ENCODE measurements around the gene C1orf116.
A peak's percentile ranks its signal among the peaks of the same experiment; 100 is the strongest.

C1orf116 gene

DNA sequence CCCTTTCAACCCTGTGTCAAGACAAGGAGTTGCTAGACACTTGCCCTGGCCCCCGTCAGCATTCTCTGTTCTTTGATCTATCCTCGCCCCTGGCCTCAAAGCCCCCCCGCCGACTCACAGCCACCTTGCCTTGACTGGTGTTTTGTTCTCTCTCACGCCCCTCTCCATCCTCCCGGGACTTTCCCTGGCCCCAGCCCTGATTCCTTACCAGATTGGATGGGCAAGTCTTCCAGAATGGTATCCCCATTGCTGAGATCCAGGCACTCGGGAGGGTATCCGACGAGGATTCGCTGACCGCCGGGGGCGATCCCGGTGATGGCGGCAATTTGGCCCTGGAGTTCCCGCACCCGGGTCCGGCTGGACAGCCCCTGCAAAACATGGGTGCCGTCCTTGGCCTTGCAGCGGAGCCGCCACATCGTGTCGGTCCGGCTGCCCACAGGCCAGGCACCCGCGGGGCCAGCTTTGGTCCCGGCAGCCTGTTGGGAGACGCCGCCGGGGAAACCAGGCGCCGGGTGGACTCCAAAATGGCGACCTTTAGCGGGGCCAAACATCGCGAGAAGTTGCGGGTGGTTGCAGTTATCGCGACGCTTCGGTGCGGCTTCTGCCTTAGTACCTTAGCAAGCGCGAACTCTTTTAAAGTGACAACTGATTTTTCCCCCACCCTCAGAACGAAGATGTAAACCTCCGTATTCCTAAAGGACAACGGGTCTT is 18.1 kb upstream of the C1orf116 start (continued):
- TF ChIP-seq ZNF785 (tag by site-specific recombination; IDR thresholded peaks at IDR 0.05) (no peak), ZNF112 (tag by site-specific recombination; IDR thresholded peaks at IDR 0.05) (no peak), ZNF221 (tag by site-specific recombination; IDR thresholded peaks at IDR 0.05; ENCODE audit: borderline replicate concordance) (no peak), ZNF585B (tag by site-specific recombination; IDR thresholded peaks at IDR 0.05) (no peak), ZNF433 (tag by site-specific recombination; IDR thresholded peaks at IDR 0.05; ENCODE audit: low read depth) (no peak), ZNF354C (tag by site-specific recombination; IDR thresholded peaks at IDR 0.05; ENCODE audit: borderline replicate concordance, low read depth) (no peak), WT1 (tag by site-specific recombination; IDR thresholded peaks at IDR 0.05) (no peak), OVOL3 (tag by site-specific recombination; IDR thresholded peaks at IDR 0.05) (no peak), YY2 (tag by site-specific recombination; IDR thresholded peaks at IDR 0.05) (peak; percentile 91), ZNF350 (tag by site-specific recombination; IDR thresholded peaks at IDR 0.05) (no peak), ZNF26 (tag by site-specific recombination; IDR thresholded peaks at IDR 0.05) (no peak), ZNF792 (tag by site-specific recombination; IDR thresholded peaks at IDR 0.05) (no peak), PBX3 (CRISPR knock-in tag; IDR thresholded peaks at IDR 0.05) (0 out of 2 replicates have a peak, but pooled peaks have one; percentile 43), ZSCAN16 (tag by site-specific recombination; IDR thresholded peaks at IDR 0.05) (no peak), KLF7 (tag by site-specific recombination; IDR thresholded peaks at IDR 0.05; ENCODE audit: borderline replicate concordance) (no peak), ZNF473 (tag by site-specific recombination; IDR thresholded peaks at IDR 0.05) (no peak), ZNF558 (tag by site-specific recombination; IDR thresholded peaks at IDR 0.05) (no peak), TCF7L2 (IDR thresholded peaks at IDR 0.05; ENCODE audit: borderline replicate concordance, low read depth, low read length) (peak; percentile 53; the same call in 1 of the 2 replicates), ZNF548 (tag by site-specific recombination; IDR thresholded peaks at IDR 0.05) (peak; percentile 77; the same call in 1 of the 2 replicates), ZNF701 (tag by site-specific recombination; IDR thresholded peaks at IDR 0.05) (no peak), MYNN (tag by site-specific recombination; IDR thresholded peaks at IDR 0.05; ENCODE audit: borderline replicate concordance) (no peak), ZNF776 (tag by site-specific recombination; IDR thresholded peaks at IDR 0.05; ENCODE audit: borderline replicate concordance) (no peak), ZNF133 (tag by site-specific recombination; IDR thresholded peaks at IDR 0.05) (no peak), GLI2 (tag by site-specific recombination; IDR thresholded peaks at IDR 0.05; ENCODE audit: borderline replicate concordance, low read depth) (no peak), EGR2 (tag by site-specific recombination; IDR thresholded peaks at IDR 0.05; ENCODE audit: low read depth) (no peak), ZBTB21 (tag by site-specific recombination; IDR thresholded peaks at IDR 0.05) (no peak), ZNF311 (tag by site-specific recombination; IDR thresholded peaks at IDR 0.05; ENCODE audit: borderline replicate concordance) (no peak), ZNF292 (tag by site-specific recombination; IDR thresholded peaks at IDR 0.05; ENCODE audit: borderline replicate concordance, low read depth) (no peak), ZNF626 (tag by site-specific recombination; IDR thresholded peaks at IDR 0.05) (no peak), PRDM1 (tag by site-specific recombination; IDR thresholded peaks at IDR 0.05) (no peak), BCL11B (tag by site-specific recombination; IDR thresholded peaks at IDR 0.05; ENCODE audit: low read depth) (no peak)
- TF ChIP-seq, protein P1, sequence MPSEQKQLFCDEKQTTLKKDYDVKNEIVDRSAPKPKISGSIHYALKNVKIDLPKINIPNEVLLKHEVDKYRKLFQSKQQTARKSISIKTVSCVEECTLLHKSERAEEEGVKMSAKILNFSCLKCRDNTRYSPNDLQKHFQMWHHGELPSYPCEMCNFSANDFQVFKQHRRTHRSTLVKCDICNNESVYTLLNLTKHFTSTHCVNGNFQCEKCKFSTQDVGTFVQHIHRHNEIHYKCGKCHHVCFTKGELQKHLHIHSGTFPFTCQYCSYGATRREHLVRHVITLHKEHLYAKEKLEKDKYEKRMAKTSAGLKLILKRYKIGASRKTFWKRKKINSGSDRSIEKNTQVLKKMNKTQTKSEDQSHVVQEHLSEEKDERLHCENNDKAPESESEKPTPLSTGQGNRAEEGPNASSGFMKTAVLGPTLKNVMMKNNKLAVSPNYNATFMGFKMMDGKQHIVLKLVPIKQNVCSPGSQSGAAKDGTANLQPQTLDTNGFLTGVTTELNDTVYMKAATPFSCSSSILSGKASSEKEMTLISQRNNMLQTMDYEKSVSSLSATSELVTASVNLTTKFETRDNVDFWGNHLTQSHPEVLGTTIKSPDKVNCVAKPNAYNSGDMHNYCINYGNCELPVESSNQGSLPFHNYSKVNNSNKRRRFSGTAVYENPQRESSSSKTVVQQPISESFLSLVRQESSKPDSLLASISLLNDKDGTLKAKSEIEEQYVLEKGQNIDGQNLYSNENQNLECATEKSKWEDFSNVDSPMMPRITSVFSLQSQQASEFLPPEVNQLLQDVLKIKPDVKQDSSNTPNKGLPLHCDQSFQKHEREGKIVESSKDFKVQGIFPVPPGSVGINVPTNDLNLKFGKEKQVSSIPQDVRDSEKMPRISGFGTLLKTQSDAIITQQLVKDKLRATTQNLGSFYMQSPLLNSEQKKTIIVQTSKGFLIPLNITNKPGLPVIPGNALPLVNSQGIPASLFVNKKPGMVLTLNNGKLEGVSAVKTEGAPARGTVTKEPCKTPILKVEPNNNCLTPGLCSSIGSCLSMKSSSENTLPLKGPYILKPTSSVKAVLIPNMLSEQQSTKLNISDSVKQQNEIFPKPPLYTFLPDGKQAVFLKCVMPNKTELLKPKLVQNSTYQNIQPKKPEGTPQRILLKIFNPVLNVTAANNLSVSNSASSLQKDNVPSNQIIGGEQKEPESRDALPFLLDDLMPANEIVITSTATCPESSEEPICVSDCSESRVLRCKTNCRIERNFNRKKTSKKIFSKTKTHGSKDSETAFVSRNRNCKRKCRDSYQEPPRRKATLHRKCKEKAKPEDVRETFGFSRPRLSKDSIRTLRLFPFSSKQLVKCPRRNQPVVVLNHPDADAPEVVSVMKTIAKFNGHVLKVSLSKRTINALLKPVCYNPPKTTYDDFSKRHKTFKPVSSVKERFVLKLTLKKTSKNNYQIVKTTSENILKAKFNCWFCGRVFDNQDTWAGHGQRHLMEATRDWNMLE (tag by site-specific recombination; conservative IDR thresholded peaks at IDR 0.05; ENCODE audit: low read depth): peak; percentile 60
- TF ChIP-seq, protein P2, sequence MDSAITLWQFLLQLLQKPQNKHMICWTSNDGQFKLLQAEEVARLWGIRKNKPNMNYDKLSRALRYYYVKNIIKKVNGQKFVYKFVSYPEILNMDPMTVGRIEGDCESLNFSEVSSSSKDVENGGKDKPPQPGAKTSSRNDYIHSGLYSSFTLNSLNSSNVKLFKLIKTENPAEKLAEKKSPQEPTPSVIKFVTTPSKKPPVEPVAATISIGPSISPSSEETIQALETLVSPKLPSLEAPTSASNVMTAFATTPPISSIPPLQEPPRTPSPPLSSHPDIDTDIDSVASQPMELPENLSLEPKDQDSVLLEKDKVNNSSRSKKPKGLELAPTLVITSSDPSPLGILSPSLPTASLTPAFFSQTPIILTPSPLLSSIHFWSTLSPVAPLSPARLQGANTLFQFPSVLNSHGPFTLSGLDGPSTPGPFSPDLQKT (IDR thresholded peaks at IDR 0.05; ENCODE audit: borderline replicate concordance, low read depth, low read length): no peak

Data from HEK293 (cell line).